Neural cell (in vitro differentiated cells): ENCODE data around the gene SGPP2.

Experiments
- EP300 ChIP-seq: fragments of 450-650 bp; conservative IDR thresholded peaks from 2 replicates; pipeline ENCODE4 v1.6.1; 2014; ENCODE audit warnings: antibody characterized with exemption, mild to moderate bottlenecking, moderate library complexity; ENCODE audit not compliant: poor library complexity, severe bottlenecking
- EZH2 ChIP-seq: fragments of 200-600, 300-800 bp; shearing (Covaris generic), sonication (generic); IDR thresholded peaks from 2 replicates; pipeline ENCODE4 v1.6.1; 2014; ENCODE audit warnings: antibody characterized with exemption, low read length, borderline replicate concordance, mild to moderate bottlenecking; ENCODE audit not compliant: insufficient read depth, poor library complexity, severe bottlenecking
- MXI1 ChIP-seq: fragments of 450-650 bp; conservative IDR thresholded peaks from 2 replicates; pipeline ENCODE4 v1.6.1; 2014; ENCODE audit warnings: antibody characterized with exemption, mild to moderate bottlenecking; ENCODE audit not compliant: poor library complexity, severe bottlenecking
- POLR2AphosphoS5 ChIP-seq: IDR thresholded peaks from 2 replicates; pipeline ENCODE4 v1.6.1; 2012
- RAD21 ChIP-seq: fragments of 450-650 bp; conservative IDR thresholded peaks from 2 replicates; pipeline ENCODE4 v1.6.1; 2014; ENCODE audit warnings: antibody characterized with exemption, mild to moderate bottlenecking, moderate library complexity
- TAF1 ChIP-seq: IDR thresholded peaks from 2 replicates; pipeline ENCODE4 v1.6.1; 2012; ENCODE audit warnings: low read depth
- TF ChIP-seq, protein P1 (sequence below): fragments of 450-650 bp; IDR thresholded peaks from 2 replicates; pipeline ENCODE4 v1.5.1; 2014; ENCODE audit warnings: antibody characterized with exemption, mild to moderate bottlenecking, moderate library complexity; ENCODE audit not compliant: poor library complexity, severe bottlenecking
- TF ChIP-seq, protein P2 (sequence below): IDR thresholded peaks from 2 replicates; pipeline ENCODE4 v1.6.1; 2012; ENCODE audit warnings: borderline replicate concordance

DNA sequence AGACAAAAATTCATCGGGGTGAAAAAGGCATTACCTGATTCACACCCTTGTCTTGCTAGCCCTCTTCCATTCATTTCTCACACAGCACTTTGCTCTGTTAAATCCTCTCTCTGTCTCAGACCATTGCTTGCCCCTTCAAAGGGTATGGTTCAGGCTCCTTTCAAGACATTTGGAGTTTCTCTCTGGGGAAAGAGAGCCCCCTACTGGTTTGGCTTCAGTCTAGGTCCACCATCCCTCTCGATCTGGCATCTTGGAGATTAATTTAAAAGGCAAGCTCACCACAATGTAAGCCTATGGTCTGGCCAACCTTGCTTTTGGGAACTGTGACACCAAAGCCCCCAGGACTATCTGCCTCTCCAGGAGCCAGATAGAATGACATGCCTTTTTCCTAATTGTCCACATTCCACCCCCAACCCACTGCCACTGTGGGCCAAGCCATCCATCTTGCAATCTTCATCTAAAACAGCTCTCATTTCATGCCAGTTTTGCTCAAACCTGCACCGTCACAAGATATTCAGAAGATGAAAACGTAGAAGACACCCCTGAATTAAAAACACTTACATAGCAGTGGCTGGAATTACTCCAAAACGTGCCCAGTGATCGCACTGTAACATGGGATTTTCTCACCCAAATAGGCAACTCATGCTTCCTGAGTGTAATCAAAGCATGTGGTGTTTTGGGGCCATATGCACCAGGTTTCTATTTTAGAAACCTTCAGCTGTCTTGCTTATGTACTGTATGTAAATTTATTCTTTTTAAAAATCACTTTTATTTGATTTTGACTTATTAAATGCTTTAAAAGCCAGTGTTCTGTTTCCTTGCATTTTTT lies 137.7 kb downstream of the SGPP2 start:
- TF ChIP-seq, protein P1, sequence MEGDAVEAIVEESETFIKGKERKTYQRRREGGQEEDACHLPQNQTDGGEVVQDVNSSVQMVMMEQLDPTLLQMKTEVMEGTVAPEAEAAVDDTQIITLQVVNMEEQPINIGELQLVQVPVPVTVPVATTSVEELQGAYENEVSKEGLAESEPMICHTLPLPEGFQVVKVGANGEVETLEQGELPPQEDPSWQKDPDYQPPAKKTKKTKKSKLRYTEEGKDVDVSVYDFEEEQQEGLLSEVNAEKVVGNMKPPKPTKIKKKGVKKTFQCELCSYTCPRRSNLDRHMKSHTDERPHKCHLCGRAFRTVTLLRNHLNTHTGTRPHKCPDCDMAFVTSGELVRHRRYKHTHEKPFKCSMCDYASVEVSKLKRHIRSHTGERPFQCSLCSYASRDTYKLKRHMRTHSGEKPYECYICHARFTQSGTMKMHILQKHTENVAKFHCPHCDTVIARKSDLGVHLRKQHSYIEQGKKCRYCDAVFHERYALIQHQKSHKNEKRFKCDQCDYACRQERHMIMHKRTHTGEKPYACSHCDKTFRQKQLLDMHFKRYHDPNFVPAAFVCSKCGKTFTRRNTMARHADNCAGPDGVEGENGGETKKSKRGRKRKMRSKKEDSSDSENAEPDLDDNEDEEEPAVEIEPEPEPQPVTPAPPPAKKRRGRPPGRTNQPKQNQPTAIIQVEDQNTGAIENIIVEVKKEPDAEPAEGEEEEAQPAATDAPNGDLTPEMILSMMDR: peak; percentile 73
- TF ChIP-seq POLR2AphosphoS5 (no peak), EP300 (no peak), EZH2 (no peak), RAD21 (peak; percentile 79), MXI1 (no peak), TAF1 (no peak)
- TF ChIP-seq, protein P2, sequence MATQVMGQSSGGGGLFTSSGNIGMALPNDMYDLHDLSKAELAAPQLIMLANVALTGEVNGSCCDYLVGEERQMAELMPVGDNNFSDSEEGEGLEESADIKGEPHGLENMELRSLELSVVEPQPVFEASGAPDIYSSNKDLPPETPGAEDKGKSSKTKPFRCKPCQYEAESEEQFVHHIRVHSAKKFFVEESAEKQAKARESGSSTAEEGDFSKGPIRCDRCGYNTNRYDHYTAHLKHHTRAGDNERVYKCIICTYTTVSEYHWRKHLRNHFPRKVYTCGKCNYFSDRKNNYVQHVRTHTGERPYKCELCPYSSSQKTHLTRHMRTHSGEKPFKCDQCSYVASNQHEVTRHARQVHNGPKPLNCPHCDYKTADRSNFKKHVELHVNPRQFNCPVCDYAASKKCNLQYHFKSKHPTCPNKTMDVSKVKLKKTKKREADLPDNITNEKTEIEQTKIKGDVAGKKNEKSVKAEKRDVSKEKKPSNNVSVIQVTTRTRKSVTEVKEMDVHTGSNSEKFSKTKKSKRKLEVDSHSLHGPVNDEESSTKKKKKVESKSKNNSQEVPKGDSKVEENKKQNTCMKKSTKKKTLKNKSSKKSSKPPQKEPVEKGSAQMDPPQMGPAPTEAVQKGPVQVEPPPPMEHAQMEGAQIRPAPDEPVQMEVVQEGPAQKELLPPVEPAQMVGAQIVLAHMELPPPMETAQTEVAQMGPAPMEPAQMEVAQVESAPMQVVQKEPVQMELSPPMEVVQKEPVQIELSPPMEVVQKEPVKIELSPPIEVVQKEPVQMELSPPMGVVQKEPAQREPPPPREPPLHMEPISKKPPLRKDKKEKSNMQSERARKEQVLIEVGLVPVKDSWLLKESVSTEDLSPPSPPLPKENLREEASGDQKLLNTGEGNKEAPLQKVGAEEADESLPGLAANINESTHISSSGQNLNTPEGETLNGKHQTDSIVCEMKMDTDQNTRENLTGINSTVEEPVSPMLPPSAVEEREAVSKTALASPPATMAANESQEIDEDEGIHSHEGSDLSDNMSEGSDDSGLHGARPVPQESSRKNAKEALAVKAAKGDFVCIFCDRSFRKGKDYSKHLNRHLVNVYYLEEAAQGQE: no peak
